DOHH2 (cell line): ENCODE results near the gene ADAM29.

Experiments
- H3F3A ChIP-seq: fragments of 200-600 bp; sonication (generic), shearing (Covaris generic); 2 replicates; pipeline ENCODE4 v1.6.0; 2016; ENCODE audit warnings: antibody characterized with exemption, mild to moderate bottlenecking; ENCODE audit not compliant: control insufficient read depth, insufficient read depth
- H3K27ac ChIP-seq: fragments of 200-600 bp; sonication (generic); 2 replicates; pipeline ENCODE4 v1.5.1; 2014; ENCODE audit warnings: low read depth, mild to moderate bottlenecking, low read length, moderate library complexity
- H3K27me3 ChIP-seq: fragments of 200-600 bp; sonication (generic); 2 replicates; pipeline ENCODE4 v1.6.1; 2014; ENCODE audit warnings: mild to moderate bottlenecking, low read length, mixed read lengths; ENCODE audit not compliant: control insufficient read depth
- H3K36me3 ChIP-seq: fragments of 200-600 bp; sonication (generic); 2 replicates; pipeline ENCODE4 v1.6.1; 2014; ENCODE audit warnings: mild to moderate bottlenecking, low read length, moderate library complexity, mixed read lengths; ENCODE audit not compliant: control insufficient read depth
- H3K4me1 ChIP-seq: fragments of 200-600 bp; sonication (generic); 2 replicates; pipeline ENCODE4 v1.6.1; 2014; ENCODE audit warnings: mild to moderate bottlenecking, low read length, mixed read lengths; ENCODE audit not compliant: control insufficient read depth
- H3K4me2 ChIP-seq: fragments of 200-600 bp; sonication (generic); 2 replicates; pipeline ENCODE4 v1.6.0; 2014; ENCODE audit warnings: mild to moderate bottlenecking, low read length, moderate library complexity
- H3K4me3 ChIP-seq: fragments of 200-600 bp; sonication (generic); 2 replicates; pipeline ENCODE4 v1.5.1; 2014; ENCODE audit warnings: mild to moderate bottlenecking, low read length, mixed read lengths
- H3K79me2 ChIP-seq: fragments of 200-600 bp; sonication (generic); 2 replicates; pipeline ENCODE4 v1.6.1; 2014; ENCODE audit warnings: mild to moderate bottlenecking, low read length, mixed read lengths; ENCODE audit not compliant: control insufficient read depth
- H3K9me2 ChIP-seq: fragments of 200-600 bp; sonication (generic); replicated peaks from 2 replicates; pipeline ENCODE4 v1.6.1; 2014; ENCODE audit warnings: mild to moderate bottlenecking, low read length, mixed read lengths; ENCODE audit not compliant: control insufficient read depth
- H3K9me3 ChIP-seq: fragments of 200-600 bp; sonication (generic); 2 replicates; pipeline ENCODE4 v1.6.1; 2014; ENCODE audit warnings: antibody characterized with exemption, low read length, mixed read lengths; ENCODE audit not compliant: control insufficient read depth, insufficient read depth
- H4K20me1 ChIP-seq: fragments of 200-600 bp; sonication (generic); 2 replicates; pipeline ENCODE4 v1.6.0; 2014; ENCODE audit warnings: low read depth, mild to moderate bottlenecking, antibody characterized with exemption, low read length, moderate library complexity; ENCODE audit not compliant: control insufficient read depth, insufficient read depth
- CTCF ChIP-seq: fragments of 200-600 bp; sonication (generic); IDR thresholded peaks from one replicate; pipeline ENCODE4 v1.5.1; 2014; ENCODE audit warnings: antibody characterized with exemption, mild to moderate bottlenecking, low read depth, low read length; ENCODE audit not compliant: poor library complexity, severe bottlenecking
- EZH2phosphoT487 ChIP-seq: fragments of 200-600 bp; sonication (generic); IDR thresholded peaks from 2 replicates; pipeline ENCODE4 v1.6.1; 2017; ENCODE audit warnings: borderline replicate concordance, mild to moderate bottlenecking, antibody characterized with exemption, low read length, moderate library complexity, mixed read lengths

Gene ADAM29

GRCh38 chr4:174928174-174928573, 10.0 kb downstream of the ADAM29 start:
- Histone ChIP-seq H3K4me1 (peaks cover 42% of the 10 kb centered on the region), H3K79me2 (no peaks in the 10 kb centered on the region), H3K36me3 (peaks cover 46% of the 10 kb centered on the region), H4K20me1 (no peaks in the 10 kb centered on the region), H3K27ac (peak overlapping the region; percentile 92), H3K4me3 (0 out of 2 replicates have a peak overlapping the region, but pooled peaks have one; percentile 37), H3F3A (no peaks in the 10 kb centered on the region; the same call in 1 of the 2 replicates), H3K4me2 (peak overlapping the region; percentile 48), H3K27me3 (no peaks in the 10 kb centered on the region), H3K9me3 (peaks cover 7% of the 10 kb centered on the region; the same call in 1 of the 2 replicates), H3K9me2 (no peaks in the 10 kb centered on the region)
- TF ChIP-seq EZH2phosphoT487: no peak
- no peak for TF ChIP-seq CTCF

- Histone ChIP-seq H3K9me3 (peaks cover 7% of the 10 kb centered on the region; the same call in 1 of the 2 replicates), H3K36me3 (peaks cover 46% of the 10 kb centered on the region), H3K4me1 (peaks cover 42% of the 10 kb centered on the region), H3K27ac (peak overlapping the region; percentile 92), H3K4me3 (no peak overlapping the region), H3F3A (no peaks in the 10 kb centered on the region; the same call in 1 of the 2 replicates), H3K79me2 (no peaks in the 10 kb centered on the region), H3K4me2 (peak overlapping the region; percentile 48; the same call in 1 of the 2 replicates), H4K20me1 (no peaks in the 10 kb centered on the region), H3K27me3 (no peaks in the 10 kb centered on the region), H3K9me2 (no peaks in the 10 kb centered on the region)
- TF ChIP-seq EZH2phosphoT487: no peak
- TF ChIP-seq CTCF: no peak
Observed at GRCh38 chr4:174928575-174929253, 10.6 kb downstream of the ADAM29 start.

GRCh38 chr4:174929346-174929745, 11.2 kb downstream of the ADAM29 start:
- H3K27ac ChIP-seq: peak overlapping the region; percentile 92

More at GRCh38 chr4:174929346-174929745, 11.2 kb downstream of the ADAM29 start:
- no peak overlapping the region; the same call in 1 of the 2 replicates for H3K4me3 ChIP-seq
- H3F3A ChIP-seq: no peaks in the 10 kb centered on the region; the same call in 1 of the 2 replicates
- peaks cover 46% of the 10 kb centered on the region for H3K36me3 ChIP-seq
- H3K9me3 ChIP-seq: peaks cover 7% of the 10 kb centered on the region; the same call in 1 of the 2 replicates
- no peak for TF ChIP-seq EZH2phosphoT487
- TF ChIP-seq CTCF: no peak
- no peaks in the 10 kb centered on the region for H3K79me2 ChIP-seq
- no peaks in the 10 kb centered on the region for H3K27me3 ChIP-seq
- H3K4me1 ChIP-seq: peaks cover 42% of the 10 kb centered on the region
- H3K4me2 ChIP-seq: 0 out of 2 replicates have a peak overlapping the region, but pooled peaks have one; percentile 8
- no peaks in the 10 kb centered on the region for H3K9me2 ChIP-seq
- no peaks in the 10 kb centered on the region for H4K20me1 ChIP-seq
